Smooth muscle cell (in vitro differentiated cells): ENCODE data around the gene MEX3D. TPM values are rescaled to one million over a fixed set of nuclear protein-coding genes. Genes with fewer than 3 reads are reported as not detected.
A peak's percentile ranks its signal among the peaks of the same experiment; 100 is the strongest.

ENCODE experiments used
- DNase-seq: peaks from one replicate; lab custom pipeline; 2025; ENCODE audit not compliant: unreplicated experiment; lab: John Stamatoyannopoulos, UW
- H2AFZ ChIP-seq: fragments of 200-600 bp; sonication (generic); 2 replicates; pipeline ENCODE4 v1.6.0; 2016; ENCODE audit warnings: antibody characterized with exemption, low read depth, mild to moderate bottlenecking
- H3F3A ChIP-seq: fragments of 200-600 bp; sonication (generic); 2 replicates; pipeline ENCODE4 v1.6.0; 2017; ENCODE audit warnings: antibody characterized with exemption, low read depth
- H3K27ac ChIP-seq: fragments of 200-600 bp; sonication (generic); 2 replicates; pipeline ENCODE4 v1.5.1; 2016; ENCODE audit warnings: low read depth, mild to moderate bottlenecking
- H3K27me3 ChIP-seq: fragments of 200-600 bp; sonication (generic); 2 replicates; pipeline ENCODE4 v1.6.1; 2016; ENCODE audit warnings: low read depth, mild to moderate bottlenecking
- H3K36me3 ChIP-seq: fragments of 200-600 bp; sonication (generic); 2 replicates; pipeline ENCODE4 v1.5.1; 2016; ENCODE audit warnings: low read depth
- H3K4me1 ChIP-seq: fragments of 200-600 bp; sonication (generic); 2 replicates; pipeline ENCODE4 v1.5.1; 2016; ENCODE audit warnings: low read depth
- H3K4me2 ChIP-seq: fragments of 200-600 bp; sonication (generic); 2 replicates; pipeline ENCODE4 v1.6.0; 2016; ENCODE audit warnings: mild to moderate bottlenecking
- H3K4me3 ChIP-seq: fragments of 200-600 bp; sonication (generic); 2 replicates; pipeline ENCODE4 v1.5.1; 2016; ENCODE audit warnings: mild to moderate bottlenecking
- H3K79me2 ChIP-seq: fragments of 200-600 bp; sonication (generic); 2 replicates; pipeline ENCODE4 v1.6.0; 2016; ENCODE audit warnings: low read depth, mild to moderate bottlenecking
- H3K9ac ChIP-seq: fragments of 200-600 bp; sonication (generic); 2 replicates; pipeline ENCODE4 v1.6.0; 2016; ENCODE audit warnings: low read depth
- H3K9me3 ChIP-seq: fragments of 200-600 bp; sonication (generic); replicated peaks from 2 replicates; pipeline ENCODE4 v1.5.1; 2016; ENCODE audit warnings: low read depth
- H4K20me1 ChIP-seq: fragments of 200-600 bp; sonication (generic); 2 replicates; pipeline ENCODE4 v1.6.0; 2016; ENCODE audit warnings: low read depth
- WGBS: methylation state at CpG from one replicate; pipeline ENCODE4 v1.1.7; 2016; ENCODE audit warnings: low lambda C conversion rate; 5-methylcytosine and 5-hydroxymethylcytosine counted together
- polyA plus RNA-seq: library from polyadenylated mRNA; unstranded; fragments of >200 nt; fragmentation: Nextera tagmentation; extraction: Ambion mirVana; gene quantifications from 2 replicates; pipeline ENCODE4 v1.2.1, GENCODE V29; 2016
- total RNA-seq: library from RNA; depleted of rRNA; stranded (reverse); fragments of >200 nt; gene quantifications from 2 replicates; pipeline ENCODE4 v1.2.3, GENCODE V29; 2014
- TF ChIP-seq, protein P1 (sequence below): fragments of 200-600 bp; sonication (generic); IDR thresholded peaks from 2 replicates; pipeline ENCODE4 v1.5.1; 2017; ENCODE audit warnings: borderline replicate concordance, mild to moderate bottlenecking, antibody characterized with exemption; ENCODE audit not compliant: insufficient read depth, poor library complexity, severe bottlenecking

MEX3D gene
- total and polyA plus RNA-seq, 2 experiments from 2014 or later = 8.4 to 28.6 TPM

GRCh38 chr19:1566392-1567115 lies 1.6 kb downstream of the MEX3D start:
- DNase-seq = peak; percentile 70
- Histone ChIP-seq H3F3A (no peaks in the 10 kb centered on the region), H3K36me3 (no peaks in the 10 kb centered on the region), H3K9me3 (no peaks in the 10 kb centered on the region), H3K4me1 (peaks cover 11% of the 10 kb centered on the region), H3K4me3 (peak overlapping the region; percentile 84), H3K27ac (peak overlapping the region; percentile 97), H4K20me1 (peaks cover 49% of the 10 kb centered on the region), H3K9ac (peak overlapping the region; percentile 98), H2AFZ (no peak overlapping the region), H3K4me2 (peak overlapping the region; percentile 95), H3K27me3 (no peaks in the 10 kb centered on the region), H3K79me2 (peaks cover 59% of the 10 kb centered on the region)
- TF ChIP-seq, protein P1, sequence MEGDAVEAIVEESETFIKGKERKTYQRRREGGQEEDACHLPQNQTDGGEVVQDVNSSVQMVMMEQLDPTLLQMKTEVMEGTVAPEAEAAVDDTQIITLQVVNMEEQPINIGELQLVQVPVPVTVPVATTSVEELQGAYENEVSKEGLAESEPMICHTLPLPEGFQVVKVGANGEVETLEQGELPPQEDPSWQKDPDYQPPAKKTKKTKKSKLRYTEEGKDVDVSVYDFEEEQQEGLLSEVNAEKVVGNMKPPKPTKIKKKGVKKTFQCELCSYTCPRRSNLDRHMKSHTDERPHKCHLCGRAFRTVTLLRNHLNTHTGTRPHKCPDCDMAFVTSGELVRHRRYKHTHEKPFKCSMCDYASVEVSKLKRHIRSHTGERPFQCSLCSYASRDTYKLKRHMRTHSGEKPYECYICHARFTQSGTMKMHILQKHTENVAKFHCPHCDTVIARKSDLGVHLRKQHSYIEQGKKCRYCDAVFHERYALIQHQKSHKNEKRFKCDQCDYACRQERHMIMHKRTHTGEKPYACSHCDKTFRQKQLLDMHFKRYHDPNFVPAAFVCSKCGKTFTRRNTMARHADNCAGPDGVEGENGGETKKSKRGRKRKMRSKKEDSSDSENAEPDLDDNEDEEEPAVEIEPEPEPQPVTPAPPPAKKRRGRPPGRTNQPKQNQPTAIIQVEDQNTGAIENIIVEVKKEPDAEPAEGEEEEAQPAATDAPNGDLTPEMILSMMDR = no peak
- WGBS = 0% methylated on average over 26 of the region's 42 CpGs

DNA sequence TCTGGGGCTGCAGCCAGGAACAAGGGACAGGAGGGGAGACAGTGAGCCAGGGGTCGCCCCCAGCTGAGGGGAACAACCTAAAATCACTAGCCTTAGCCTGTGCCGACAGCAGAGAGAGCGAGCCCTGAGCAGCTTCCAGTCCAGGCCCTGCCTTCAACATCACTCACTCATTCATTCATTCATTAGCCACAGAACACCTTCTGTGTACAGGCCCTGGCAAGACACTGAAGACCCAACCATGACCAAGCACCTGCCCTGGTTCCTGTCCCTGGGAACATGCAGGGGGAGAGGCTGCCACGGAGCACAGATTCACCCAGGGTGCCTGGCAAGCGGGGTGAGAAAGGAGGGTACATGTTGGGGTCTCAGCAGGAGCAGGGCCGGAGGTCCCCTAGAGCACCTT lies 4.9 kb downstream of the MEX3D start:
- peaks cover 11% of the 10 kb centered on the region for H3K4me1 ChIP-seq
- H3K4me3 ChIP-seq = no peak overlapping the region
- H4K20me1 ChIP-seq = peaks cover 82% of the 10 kb centered on the region
- 99% methylated on average over 6 of the region's 6 CpGs for WGBS
- no peaks in the 10 kb centered on the region for H3K9me3 ChIP-seq
- no peak overlapping the region for H3K27ac ChIP-seq
- H3K9ac ChIP-seq = no peak overlapping the region
- DNase-seq = no peak
- TF ChIP-seq, protein P1 = no peak
- H3K4me2 ChIP-seq = no peak overlapping the region
- H2AFZ ChIP-seq = no peak overlapping the region
- peaks cover 90% of the 10 kb centered on the region for H3K79me2 ChIP-seq
- H3F3A ChIP-seq = no peaks in the 10 kb centered on the region
- H3K27me3 ChIP-seq = no peaks in the 10 kb centered on the region
- no peaks in the 10 kb centered on the region for H3K36me3 ChIP-seq

DNA sequence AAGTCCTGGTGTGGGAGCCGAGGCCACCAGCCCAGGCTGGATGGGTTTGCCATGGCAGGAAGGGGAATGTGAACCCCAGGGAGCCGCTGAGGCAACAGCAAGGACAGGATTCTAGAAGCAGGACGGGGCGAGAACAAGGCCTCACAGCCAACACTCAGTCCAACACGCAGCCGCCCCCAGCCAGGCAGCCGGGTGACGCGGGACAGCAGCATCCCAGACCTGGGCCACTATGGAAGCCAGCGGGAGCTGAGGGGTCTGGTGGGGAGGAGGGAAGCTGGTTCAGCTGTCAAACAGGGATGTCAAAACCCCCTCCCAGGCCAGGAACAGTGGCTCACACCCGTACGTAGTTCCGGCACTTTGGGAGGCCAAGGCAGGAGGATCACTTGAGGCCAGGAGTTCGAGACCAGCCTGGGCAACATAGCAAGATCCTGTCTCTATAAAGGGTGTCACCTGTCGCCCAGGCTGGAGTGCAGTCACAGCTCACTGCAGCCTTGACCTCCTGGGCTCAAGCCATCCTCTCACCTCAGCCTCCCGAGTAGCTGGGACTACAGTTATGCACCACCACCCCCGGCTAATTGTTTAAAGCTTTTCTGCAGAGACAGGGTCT lies 6.8 kb downstream of the MEX3D start:
- Histone ChIP-seq H3K79me2 (peaks cover 90% of the 10 kb centered on the region), H2AFZ (no peak overlapping the region), H3K9me3 (no peaks in the 10 kb centered on the region), H3K27ac (no peak overlapping the region), H3K4me2 (no peak overlapping the region), H3K4me1 (peaks cover 11% of the 10 kb centered on the region), H3F3A (no peaks in the 10 kb centered on the region), H3K4me3 (no peak overlapping the region), H4K20me1 (peaks cover 100% of the 10 kb centered on the region), H3K9ac (no peak overlapping the region), H3K27me3 (no peaks in the 10 kb centered on the region), H3K36me3 (no peaks in the 10 kb centered on the region)
- 97% methylated on average over 17 of the region's 17 CpGs for WGBS
- DNase-seq = no peak
- TF ChIP-seq, protein P1 = no peak
